Skin of body (tissue), 2 donors: ENCODE results near the gene EBP. TPM values are rescaled to one million over a fixed set of nuclear protein-coding genes. Genes with fewer than 3 reads are reported as not detected.

Source experiments
- DNase-seq: peaks from one replicate; lab custom pipeline; 2025; lab: John Stamatoyannopoulos, UW
- total RNA-seq: library from RNA; depleted of rRNA; stranded (reverse); fragments of >200 nt; gene quantifications from one replicate; pipeline ENCODE4 v1.2.3, GENCODE V29; 2014

Gene EBP
- total RNA-seq, 1 donor from 2014 or later: 34.0 TPM

DNA sequence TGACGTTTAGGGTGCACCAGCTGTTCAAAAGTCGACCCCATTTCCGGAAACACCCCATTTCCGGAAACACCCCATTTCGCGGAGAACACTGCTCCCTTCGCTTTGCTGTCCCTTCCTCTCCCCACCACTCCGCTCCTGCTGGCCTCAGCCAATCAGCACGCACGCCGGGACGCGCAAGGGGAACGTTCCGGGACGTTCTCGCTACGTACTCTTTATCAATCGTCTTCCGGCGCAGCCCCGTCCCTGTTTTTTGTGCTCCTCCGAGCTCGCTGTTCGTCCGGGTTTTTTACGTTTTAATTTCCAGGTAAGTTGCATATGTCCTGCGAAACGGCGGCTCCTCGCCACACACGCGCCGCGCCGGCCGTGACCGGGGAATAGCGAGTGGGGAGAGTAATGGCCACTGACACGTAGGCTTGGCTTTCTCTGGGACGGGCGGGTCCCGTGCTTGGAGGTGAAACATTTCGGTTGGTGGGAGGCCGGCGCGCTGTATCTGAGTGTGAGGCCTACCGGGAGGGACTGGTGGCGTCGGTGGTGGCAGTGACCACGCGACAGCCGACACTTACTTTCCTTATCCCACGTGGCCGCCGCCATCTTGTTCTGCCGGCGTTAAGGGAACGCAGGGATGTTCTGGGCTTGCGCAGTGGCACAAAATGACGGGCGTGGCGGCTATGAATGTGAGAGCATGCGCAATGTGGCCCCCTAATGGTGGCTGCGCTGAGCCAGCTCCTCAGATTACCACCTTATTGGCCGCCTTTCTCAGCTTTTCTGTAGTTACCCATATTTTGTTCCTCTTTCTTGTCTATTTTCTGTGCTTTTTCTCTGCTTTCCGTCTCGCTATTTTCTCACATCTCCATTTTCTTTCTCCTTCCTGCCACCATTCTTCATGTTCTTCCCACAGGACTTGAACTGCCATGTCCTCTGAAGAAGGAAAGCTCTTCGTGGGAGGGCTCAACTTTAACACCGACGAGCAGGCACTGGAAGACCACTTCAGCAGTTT lies 53.0 kb downstream of the EBP start, which contains the start of gene RBM3:
Gene RBM3, plus strand, starts transcription at position 215 of the 997 bp plus-strand sequence. Its CDS starts 697 bp downstream, at position 912.
- DNase-seq: peak; percentile 92

GRCh38 chrX:48575642-48576041 lies 54.0 kb downstream of the EBP start:
- no peak for DNase-seq

DNA sequence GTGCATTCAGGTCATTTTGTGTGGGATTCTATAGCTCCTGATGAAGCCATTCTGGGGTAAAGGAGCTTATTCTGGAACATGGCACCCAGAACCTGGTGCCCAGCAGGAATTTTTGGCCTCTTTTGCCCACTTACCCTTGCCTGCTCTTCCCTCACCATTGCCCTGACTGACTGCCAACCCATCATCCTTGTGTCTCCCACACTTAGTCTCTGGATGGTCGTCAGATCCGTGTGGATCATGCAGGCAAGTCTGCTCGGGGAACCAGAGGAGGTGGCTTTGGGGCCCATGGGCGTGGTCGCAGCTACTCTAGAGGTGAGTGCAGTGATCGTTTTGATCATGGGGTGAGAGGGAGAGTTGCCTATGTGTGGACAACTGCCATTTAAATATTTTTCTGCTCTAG lies 54.5 kb downstream of the EBP start:
- DNase-seq: no peak

Other genes starting within 250 kb of the EBP start
- not detected for gene SSX3, start 165.1 kb upstream of the EBP start, total RNA-seq
- not detected for gene SSX4, start 138.3 kb upstream of the EBP start, total RNA-seq
- gene SSX4B, start 109.8 kb upstream of the EBP start, total RNA-seq: not detected
- 5.9 TPM for gene SLC38A5, start 51.5 kb upstream of the EBP start, total RNA-seq
- 18.4 TPM for gene FTSJ1, start 45.6 kb upstream of the EBP start, total RNA-seq
- gene PORCN, start 12.8 kb upstream of the EBP start, total RNA-seq: 3.2 TPM
- 4.8 TPM for gene TBC1D25, start 17.9 kb downstream of the EBP start, total RNA-seq
- 167 TPM for gene RBM3, start 52.7 kb downstream of the EBP start, total RNA-seq
- 38.6 TPM for gene WDR13, start 75.7 kb downstream of the EBP start, total RNA-seq
- 5.6 TPM for gene WAS, start 162.0 kb downstream of the EBP start, total RNA-seq
- gene SUV39H1, start 174.9 kb downstream of the EBP start, total RNA-seq: 2.2 TPM
- gene GLOD5, start 239.9 kb downstream of the EBP start, total RNA-seq: not detected